Neural progenitor cell (in vitro differentiated cells): ENCODE data around the gene P3H3. TPM values are rescaled to one million over a fixed set of nuclear protein-coding genes. Genes with fewer than 3 reads are reported as not detected.
"Not testable (repeated sequence)": the region's sequence is repeated elsewhere in the genome, so short reads cannot be mapped to it uniquely, and the experiment has no call there.

Experiments
- DNase-seq: peaks from one replicate; pipeline ENCODE4 v3.0.0-alpha.2; 2016; ENCODE audit warnings: low spot score
- H2AFZ ChIP-seq: fragments of 200-600 bp; sonication (generic); replicated peaks from 2 replicates; pipeline ENCODE4 v1.6.1; 2016; ENCODE audit warnings: antibody characterized with exemption
- H3F3A ChIP-seq: fragments of 200-600 bp; sonication (generic); 2 replicates; pipeline ENCODE4 v1.6.1; 2016; ENCODE audit warnings: antibody characterized with exemption, low read depth
- H3K27ac ChIP-seq: fragments of 200-600 bp; sonication (generic); 2 replicates; pipeline ENCODE4 v1.5.1; 2016; ENCODE audit warnings: mild to moderate bottlenecking
- H3K27me3 ChIP-seq: fragments of 200-600 bp; sonication (generic); 2 replicates; pipeline ENCODE4 v1.6.1; 2016; ENCODE audit warnings: mild to moderate bottlenecking, moderate library complexity
- H3K36me3 ChIP-seq: fragments of 200-600 bp; sonication (generic); 2 replicates; pipeline ENCODE4 v1.5.1; 2016
- H3K4me1 ChIP-seq: fragments of 200-600 bp; sonication (generic); 2 replicates; pipeline ENCODE4 v1.6.1; 2016; ENCODE audit warnings: mixed run types
- H3K4me2 ChIP-seq: fragments of 200-600 bp; sonication (generic); 2 replicates; pipeline ENCODE4 v1.6.1; 2016
- H3K4me3 ChIP-seq: fragments of 200-600 bp; sonication (generic); 2 replicates; pipeline ENCODE4 v1.5.1; 2016
- H3K79me2 ChIP-seq: fragments of 200-600 bp; sonication (generic); 2 replicates; pipeline ENCODE4 v1.6.1; 2016; ENCODE audit warnings: low read depth
- H3K9ac ChIP-seq: fragments of 200-600 bp; sonication (generic); 2 replicates; pipeline ENCODE4 v1.6.1; 2016
- H3K9me3 ChIP-seq: fragments of 200-600 bp; sonication (generic); 2 replicates; pipeline ENCODE4 v1.5.1; 2016; ENCODE audit warnings: low read depth
- H4K20me1 ChIP-seq: fragments of 200-600 bp; sonication (generic); 2 replicates; pipeline ENCODE4 v1.6.1; 2016; ENCODE audit warnings: low read depth
- H3K27ac Mint-ChIP-seq: 3 replicates; pipeline ENCODE4 v1.8.0; 2021; ENCODE audit warnings: mixed read lengths
- H3K27me3 Mint-ChIP-seq: 2 replicates; pipeline ENCODE4 v1.8.0; 2022; ENCODE audit warnings: low read depth, mild to moderate bottlenecking, inconsistent platforms, moderate library complexity, mixed read lengths; ENCODE audit not compliant: insufficient read depth
- H3K36me3 Mint-ChIP-seq: 3 replicates; pipeline ENCODE4 v1.8.0; 2021; ENCODE audit warnings: mixed read lengths
- H3K4me1 Mint-ChIP-seq: 3 replicates; pipeline ENCODE4 v1.8.0; 2021; ENCODE audit warnings: mixed read lengths
- H3K4me3 Mint-ChIP-seq: 3 replicates; pipeline ENCODE4 v1.8.0; 2021; ENCODE audit warnings: mild to moderate bottlenecking, moderate library complexity, mixed read lengths
- H3K9me3 Mint-ChIP-seq: 3 replicates; pipeline ENCODE4 v1.8.0; 2020; ENCODE audit warnings: mixed read lengths
- CTCF ChIP-seq: fragments of 200-600 bp; sonication (generic); IDR thresholded peaks from 2 replicates; pipeline ENCODE4 v1.5.1; 2017; ENCODE audit warnings: antibody characterized with exemption, mild to moderate bottlenecking
- EZH2 ChIP-seq: fragments of 200-600 bp; sonication (generic); IDR thresholded peaks from 2 replicates; pipeline ENCODE4 v1.6.1; 2017; ENCODE audit warnings: antibody characterized with exemption, mild to moderate bottlenecking, moderate library complexity
- EZH2phosphoT487 ChIP-seq: fragments of 200-600 bp; sonication (generic); IDR thresholded peaks from 2 replicates; pipeline ENCODE4 v1.6.1; 2017; ENCODE audit warnings: antibody characterized with exemption
- total RNA-seq: library from RNA; depleted of rRNA; stranded (reverse); fragments of >200 nt; gene quantifications from 2 replicates; pipeline ENCODE4 v1.2.3, GENCODE V29; 2015; ENCODE audit warnings: low replicate concordance

The P3H3 gene
- total RNA-seq, 1 donor from 2014 or later: 14.1 TPM

- Histone ChIP-seq H3K4me2 (no peak overlapping the region), H3K36me3 (no peaks in the 10 kb centered on the region), H3K9ac (no peak overlapping the region), H3K4me3 (no peak overlapping the region), H3K9me3 (no peaks in the 10 kb centered on the region), H3K27me3 (no peaks in the 10 kb centered on the region), H4K20me1 (peaks cover 6% of the 10 kb centered on the region), H3K27ac (no peak overlapping the region), H3F3A (peaks cover 24% of the 10 kb centered on the region), H2AFZ (no peak overlapping the region), H3K4me1 (peaks cover 10% of the 10 kb centered on the region), H3K79me2 (peaks cover 8% of the 10 kb centered on the region)
- H3K27me3 Mint-ChIP-seq: peaks cover 5% of the 10 kb centered on the region
- H3K36me3 Mint-ChIP-seq: peaks cover 40% of the 10 kb centered on the region
- H3K27ac Mint-ChIP-seq: no peak overlapping the region
- DNase-seq: no peak
- TF ChIP-seq CTCF (no peak), EZH2 (no peak), EZH2phosphoT487 (no peak)
- no peak overlapping the region for H3K4me3 Mint-ChIP-seq
- H3K9me3 Mint-ChIP-seq: no peaks in the 10 kb centered on the region
- peaks cover 16% of the 10 kb centered on the region for H3K4me1 Mint-ChIP-seq
Observed at GRCh38 chr12:6863033-6863432, 34.8 kb downstream of the P3H3 start.

GRCh38 chr12:6863586-6864321 is 35.5 kb downstream of the P3H3 start:
- no peak for TF ChIP-seq CTCF
- no peak for TF ChIP-seq EZH2phosphoT487
- TF ChIP-seq EZH2: no peak
- H3K27ac Mint-ChIP-seq: no peak overlapping the region

GRCh38 chr12:6865307-6865706 is 37.1 kb downstream of the P3H3 start:
- H3K36me3 ChIP-seq, H3K27ac ChIP-seq, H2AFZ ChIP-seq, DNase-seq, H3K27me3 ChIP-seq, H3K4me2 ChIP-seq, H3K27ac Mint-ChIP-seq, H3K4me3 ChIP-seq, H3K9me3 Mint-ChIP-seq, H3K9ac ChIP-seq, H3K9me3 ChIP-seq: not testable (repeated sequence)
- H3K4me1 Mint-ChIP-seq: peaks cover 34% of the 10 kb centered on the region
- H3K27me3 Mint-ChIP-seq: peaks cover 15% of the 10 kb centered on the region
- Histone ChIP-seq H3K4me1 (peaks cover 16% of the 10 kb centered on the region), H3K79me2 (peaks cover 30% of the 10 kb centered on the region), H3F3A (peaks cover 47% of the 10 kb centered on the region), H4K20me1 (peaks cover 28% of the 10 kb centered on the region)
- peaks cover 50% of the 10 kb centered on the region for H3K36me3 Mint-ChIP-seq
- peak overlapping the region; percentile 70 for H3K4me3 Mint-ChIP-seq

More at GRCh38 chr12:6863586-6864321, 35.5 kb downstream of the P3H3 start:
- Histone ChIP-seq H3F3A (peaks cover 32% of the 10 kb centered on the region), H3K4me3 (no peak overlapping the region), H3K79me2 (peaks cover 15% of the 10 kb centered on the region), H3K4me1 (peaks cover 10% of the 10 kb centered on the region), H3K27me3 (no peaks in the 10 kb centered on the region), H2AFZ (no peak overlapping the region), H3K9me3 (no peaks in the 10 kb centered on the region), H3K4me2 (no peak overlapping the region), H3K36me3 (no peaks in the 10 kb centered on the region), H4K20me1 (peaks cover 13% of the 10 kb centered on the region), H3K9ac (no peak overlapping the region), H3K27ac (no peak overlapping the region)
- Mint-ChIP-seq H3K27me3 (peaks cover 8% of the 10 kb centered on the region), H3K4me3 (no peak overlapping the region), H3K36me3 (peaks cover 40% of the 10 kb centered on the region), H3K4me1 (peaks cover 21% of the 10 kb centered on the region), H3K9me3 (no peaks in the 10 kb centered on the region)
- no peak for DNase-seq
